GM19468 (cell line): ENCODE data around the gene OR14I1.
"Not testable (repeated sequence)": the region's sequence is repeated elsewhere in the genome, so short reads cannot be mapped to it uniquely, and the experiment has no call there.

ENCODE experiments used
- ATAC-seq: cut with Tn5 transposase; IDR thresholded peaks from one replicate; pipeline ENCODE4 v1.9.1; 2021; ENCODE audit warnings: mild to moderate bottlenecking, moderate library complexity, moderate number of reproducible peaks; ENCODE audit not compliant: unreplicated experiment; ENCODE audit errors: extremely low read depth

The OR14I1 gene

DNA sequence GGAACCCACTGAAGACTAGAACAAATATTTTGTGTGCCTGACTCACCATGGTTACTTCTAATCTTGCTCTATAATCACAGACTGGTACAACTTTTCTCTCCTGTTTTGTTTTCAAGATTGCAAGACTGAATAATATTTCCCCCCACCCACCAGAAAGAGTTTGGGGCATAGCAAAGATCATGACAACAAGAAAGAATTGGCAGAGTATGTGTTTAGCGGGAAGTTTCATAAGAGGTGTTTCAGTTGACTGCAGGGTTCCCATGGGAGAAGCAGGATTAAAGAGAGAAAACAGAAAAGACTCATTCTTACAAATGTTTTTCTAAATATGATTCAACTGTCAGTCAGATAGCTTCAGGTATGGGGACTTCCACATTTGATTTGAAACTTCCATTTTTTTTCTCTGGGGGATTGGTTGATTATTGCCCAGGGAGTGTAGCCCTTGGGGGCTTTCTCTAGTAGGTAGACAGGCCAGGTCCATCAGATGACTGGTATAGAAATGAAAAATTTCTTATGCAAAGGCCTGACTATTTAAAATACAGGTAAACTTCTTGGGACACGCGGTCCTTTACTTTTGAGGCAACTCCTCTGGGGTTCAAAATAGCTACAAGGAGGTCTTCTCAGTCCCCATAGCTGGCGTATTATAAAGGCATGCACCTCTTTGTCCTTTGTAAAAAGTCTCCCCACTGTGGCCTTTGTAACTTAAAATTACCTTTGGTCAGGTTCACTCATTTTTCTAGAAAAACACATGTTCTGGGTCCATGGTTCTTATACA lies 13.9 kb downstream of the OR14I1 start:
- ATAC-seq = peak; percentile 54

DNA sequence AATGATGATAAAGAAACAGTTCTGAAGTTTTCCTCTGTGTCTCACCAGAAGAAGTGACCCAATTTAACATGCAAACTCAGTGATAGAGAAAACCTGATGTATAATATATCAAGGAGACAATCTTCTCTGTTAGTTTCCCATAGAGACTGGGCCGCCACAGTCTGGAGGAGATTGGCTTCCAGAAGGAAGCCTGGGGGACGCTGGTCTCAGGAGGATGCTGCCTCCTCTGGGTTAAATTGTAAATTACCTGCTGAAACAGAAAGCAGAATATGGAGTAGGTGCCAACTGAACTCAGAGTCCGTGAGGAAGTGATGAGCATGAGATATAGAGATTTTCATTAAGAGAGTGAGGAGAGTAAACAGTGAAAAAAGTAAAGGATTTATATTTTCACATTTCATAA lies 15.8 kb downstream of the OR14I1 start:
- peak; percentile 72 for ATAC-seq

DNA sequence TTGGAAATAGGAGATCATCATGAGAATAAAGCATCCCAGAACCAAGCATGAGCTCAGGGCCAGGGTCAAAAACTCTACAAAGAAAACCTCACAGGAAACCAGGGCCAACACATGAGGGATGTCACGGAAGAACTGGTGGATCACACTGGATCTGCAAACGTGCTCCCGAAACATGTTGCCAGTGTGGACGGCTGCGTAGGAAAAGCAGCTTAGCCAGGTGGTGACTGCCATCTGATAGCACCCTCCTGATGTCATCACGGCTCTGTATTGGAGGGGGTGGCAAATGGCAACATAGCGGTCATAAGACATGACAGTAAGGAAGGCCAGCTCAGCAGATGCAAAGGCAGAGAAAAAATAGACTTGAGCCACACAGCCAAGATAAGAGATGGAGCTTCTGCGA lies 20.9 kb downstream of the OR14I1 start:
- no peak for ATAC-seq

DNA sequence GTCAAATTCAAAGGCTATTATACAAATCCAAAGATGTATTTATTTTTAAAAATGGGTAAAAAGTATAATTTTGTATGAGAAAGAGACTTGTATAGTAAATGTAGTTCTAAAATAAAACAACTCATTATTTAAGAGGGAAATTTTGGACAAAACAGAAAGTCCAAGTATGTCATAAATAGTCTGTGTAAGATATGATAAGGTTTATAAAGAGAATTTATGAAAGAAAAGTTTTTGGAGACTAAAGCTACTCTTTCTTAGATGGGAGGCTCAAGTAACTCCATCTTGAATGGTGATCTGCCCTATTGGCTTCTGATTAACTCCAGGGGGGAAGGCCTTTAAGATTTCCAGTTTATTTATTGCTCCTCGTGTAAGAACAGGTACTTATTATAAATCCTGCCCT lies 32.6 kb downstream of the OR14I1 start:
- ATAC-seq = no peak

DNA sequence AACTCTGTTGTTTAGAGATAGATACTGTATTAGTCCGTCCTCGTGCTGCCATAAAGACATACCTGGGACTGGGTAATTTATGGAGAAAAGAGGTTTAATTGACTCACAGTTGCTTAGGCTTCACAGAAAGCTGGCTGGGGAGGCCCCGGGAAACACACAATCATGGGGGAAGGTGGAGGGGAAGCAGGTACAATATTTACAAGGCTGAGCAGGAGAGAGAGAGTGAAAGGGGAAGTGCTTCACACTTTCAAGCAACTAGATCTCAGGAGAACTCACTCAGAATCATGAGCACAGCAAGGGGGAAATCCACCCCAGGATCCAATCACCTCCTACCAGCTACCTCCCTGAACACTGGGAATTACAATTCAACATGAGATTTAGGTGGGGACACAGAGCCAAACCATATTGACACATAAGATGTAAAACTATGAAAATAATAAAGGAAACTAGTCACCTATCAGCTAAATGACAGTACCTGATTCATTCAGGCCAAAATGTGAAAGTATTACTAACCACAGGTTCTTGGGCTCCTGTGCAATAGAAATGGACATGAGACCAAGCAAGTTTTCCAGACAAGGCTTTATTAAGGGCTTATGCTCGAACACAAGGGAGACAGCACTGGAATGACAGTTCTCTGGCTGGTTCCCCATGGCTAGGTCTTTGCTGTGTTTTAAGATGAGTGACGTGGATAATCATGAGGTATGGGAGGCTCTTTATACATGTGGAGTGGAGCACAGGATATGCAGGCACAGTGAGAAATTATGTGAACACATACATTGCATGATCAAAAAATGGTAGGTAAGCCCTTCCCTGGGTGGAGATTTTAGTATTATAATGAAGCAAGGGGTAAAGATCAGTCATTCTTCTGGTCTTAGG lies 38.9 kb downstream of the OR14I1 start:
- ATAC-seq = peak; percentile 96

DNA sequence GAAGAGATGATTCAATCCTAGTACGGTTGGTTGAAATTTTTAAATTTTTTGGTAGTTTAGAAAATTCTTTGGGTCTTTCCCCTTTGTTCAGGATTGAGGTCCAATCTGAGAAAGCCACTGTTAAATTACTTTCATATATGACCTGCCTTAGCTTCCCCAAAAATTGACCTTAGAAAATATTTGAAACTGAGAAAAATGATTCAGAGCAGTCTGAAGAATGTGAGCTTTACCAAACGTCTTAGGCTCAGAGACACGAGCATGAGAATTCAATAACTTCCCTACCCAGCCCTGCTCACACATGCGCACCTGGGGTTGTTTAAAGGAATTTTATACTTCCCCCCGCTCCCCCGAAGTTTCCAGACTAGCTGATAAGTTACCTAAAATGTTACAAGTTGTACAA lies 45.8 kb downstream of the OR14I1 start:
- ATAC-seq = not testable (repeated sequence)

DNA sequence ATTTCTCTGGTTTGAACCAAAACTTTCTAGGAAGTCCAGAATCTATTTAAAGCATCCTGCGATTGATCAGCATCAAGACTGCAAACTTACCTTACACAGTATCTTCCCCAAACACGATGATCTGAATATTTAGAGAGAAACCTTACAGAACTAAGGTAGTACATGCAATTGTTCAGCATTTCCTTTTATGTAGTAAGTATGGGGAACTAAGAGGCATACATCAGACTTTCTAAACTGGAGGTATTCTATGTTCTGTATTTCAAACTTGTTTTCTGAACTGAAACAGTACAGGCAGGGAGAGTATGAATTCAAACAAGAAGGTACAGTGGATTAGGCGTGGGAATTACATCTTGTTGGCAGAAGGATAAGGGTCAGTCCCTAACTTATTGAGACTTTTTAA lies 47.2 kb downstream of the OR14I1 start, which contains the start of gene OR2T27:
Gene OR2T27, minus strand, starts transcription at position 175 of the 400 bp plus-strand sequence. CDS start 4,644 bp downstream, outside the sequence.
- ATAC-seq = not testable (repeated sequence)
